Loucy (cell line): Measurements from ENCODE around the gene NME4.

Experiments
- EZH2phosphoT487 ChIP-seq: fragments of 200-600 bp; IDR thresholded peaks from 2 replicates; pipeline ENCODE4 v1.6.1; 2018; ENCODE audit warnings: antibody characterized with exemption, mild to moderate bottlenecking, moderate library complexity, borderline replicate concordance
- TF ChIP-seq, protein P1 (sequence below): fragments of 200-600 bp; sonication (generic); conservative IDR thresholded peaks from 2 replicates; pipeline ENCODE4 v1.5.1; 2014; ENCODE audit warnings: mild to moderate bottlenecking, antibody characterized with exemption, low read length

DNA sequence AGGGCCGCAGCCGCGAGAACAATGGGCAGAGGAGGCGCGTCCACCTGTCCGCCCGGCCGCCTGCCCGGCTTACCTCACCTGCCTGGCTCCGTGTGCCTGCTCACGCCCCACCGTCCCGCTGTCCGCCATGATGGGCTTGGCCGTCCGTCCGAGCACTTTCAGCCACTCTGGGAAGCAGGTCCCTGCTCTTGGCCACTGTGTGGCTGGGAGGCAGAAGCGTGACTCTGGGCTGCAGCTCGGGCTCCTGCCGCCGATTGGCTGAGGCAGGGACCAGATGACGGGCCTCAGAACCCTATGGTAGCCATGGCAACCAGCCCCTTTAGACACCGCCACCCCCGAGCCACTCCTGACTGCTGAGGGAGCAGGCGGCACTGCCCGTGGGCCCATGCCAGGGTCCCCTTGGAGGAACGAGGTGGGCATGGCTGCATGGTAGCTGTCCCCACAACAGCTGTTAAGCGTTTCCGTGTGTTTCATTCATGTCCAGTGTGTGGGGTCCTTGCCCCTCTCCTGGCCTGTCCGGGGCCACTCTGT is 35.6 kb upstream of the NME4 start:
- TF ChIP-seq, protein P1, sequence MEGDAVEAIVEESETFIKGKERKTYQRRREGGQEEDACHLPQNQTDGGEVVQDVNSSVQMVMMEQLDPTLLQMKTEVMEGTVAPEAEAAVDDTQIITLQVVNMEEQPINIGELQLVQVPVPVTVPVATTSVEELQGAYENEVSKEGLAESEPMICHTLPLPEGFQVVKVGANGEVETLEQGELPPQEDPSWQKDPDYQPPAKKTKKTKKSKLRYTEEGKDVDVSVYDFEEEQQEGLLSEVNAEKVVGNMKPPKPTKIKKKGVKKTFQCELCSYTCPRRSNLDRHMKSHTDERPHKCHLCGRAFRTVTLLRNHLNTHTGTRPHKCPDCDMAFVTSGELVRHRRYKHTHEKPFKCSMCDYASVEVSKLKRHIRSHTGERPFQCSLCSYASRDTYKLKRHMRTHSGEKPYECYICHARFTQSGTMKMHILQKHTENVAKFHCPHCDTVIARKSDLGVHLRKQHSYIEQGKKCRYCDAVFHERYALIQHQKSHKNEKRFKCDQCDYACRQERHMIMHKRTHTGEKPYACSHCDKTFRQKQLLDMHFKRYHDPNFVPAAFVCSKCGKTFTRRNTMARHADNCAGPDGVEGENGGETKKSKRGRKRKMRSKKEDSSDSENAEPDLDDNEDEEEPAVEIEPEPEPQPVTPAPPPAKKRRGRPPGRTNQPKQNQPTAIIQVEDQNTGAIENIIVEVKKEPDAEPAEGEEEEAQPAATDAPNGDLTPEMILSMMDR = no peak
- no peak for TF ChIP-seq EZH2phosphoT487
